ENCODE data around the gene PDE6C. TPM values are rescaled to one million over a fixed set of nuclear protein-coding genes. Genes with fewer than 3 reads are reported as not detected.
A peak's percentile ranks its signal among the peaks of the same experiment; 100 is the strongest.

PDE6C gene
- total RNA-seq, 6 experiments from 2014 or later = not detected

GRCh38 chr10:93573924-93574323 is 38.4 kb upstream of the PDE6C start:
- Histone ChIP-seq H3K4me1 (no peaks in the 10 kb centered on the region), H3K4me3 (no peak overlapping the region), H3K27ac (no peak overlapping the region), H3K27me3 (no peaks in the 10 kb centered on the region), H3K36me3 (no peaks in the 10 kb centered on the region), H3K9me3 (no peaks in the 10 kb centered on the region)
- ATAC-seq (no peak), DNase-seq (no peak)
- WGBS (ENCODE audit: insufficient coverage, low coverage, low lambda C conversion rate, missing lambda C conversion rate) = 57% methylated on average over 3 of the region's 3 CpGs
- no peak for TF ChIP-seq POLR2A (IDR thresholded peaks at IDR 0.05)
- TF ChIP-seq CTCF (IDR thresholded peaks at IDR 0.05) = no peak
- intact Hi-C loops (cut with DNase I) = no loop called here

DNA sequence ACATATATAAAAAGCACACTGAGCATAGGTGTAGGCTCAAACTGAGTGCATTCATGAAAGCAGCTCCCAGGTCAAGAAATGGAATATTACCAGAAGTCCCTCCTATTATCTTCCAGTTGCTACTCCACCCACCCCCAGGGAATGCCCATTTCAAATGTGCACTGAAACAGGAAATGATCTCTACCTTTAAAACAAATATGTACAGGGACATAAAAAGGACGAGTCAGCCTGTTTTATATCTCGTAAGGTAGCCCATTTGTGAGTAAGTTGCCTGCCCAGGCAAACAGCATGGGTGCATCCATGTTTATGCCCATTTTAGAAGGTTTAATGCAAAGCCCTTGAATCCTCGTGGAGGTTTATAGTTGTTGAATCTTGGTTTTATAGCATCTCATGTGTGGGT is 35.4 kb upstream of the PDE6C start:
- ATAC-seq = no peak

GRCh38 chr10:93577565-93577964 is 34.8 kb upstream of the PDE6C start:
- H3K27me3 ChIP-seq = no peaks in the 10 kb centered on the region
- DNase-seq = no peak
- intact Hi-C loops (cut with DNase I) = no loop called here
- no peaks in the 10 kb centered on the region for H3K4me1 ChIP-seq
- H3K9me3 ChIP-seq = no peaks in the 10 kb centered on the region
- TF ChIP-seq CTCF (IDR thresholded peaks at IDR 0.05) (no peak), POLR2A (IDR thresholded peaks at IDR 0.05) (no peak)
- WGBS (ENCODE audit: insufficient coverage, low coverage, low lambda C conversion rate, missing lambda C conversion rate) = 74% methylated on average over 3 of the region's 3 CpGs
- no peak for ATAC-seq
- no peak overlapping the region for H3K4me3 ChIP-seq
- H3K36me3 ChIP-seq = no peaks in the 10 kb centered on the region
- no peak overlapping the region for H3K27ac ChIP-seq

More for the DNA sequence above, 35.4 kb upstream of the PDE6C start:
- H3K36me3 ChIP-seq = no peaks in the 10 kb centered on the region
- no peak overlapping the region for H3K27ac ChIP-seq
- no peaks in the 10 kb centered on the region for H3K9me3 ChIP-seq
- H3K4me1 ChIP-seq = no peaks in the 10 kb centered on the region
- intact Hi-C loops (cut with DNase I) = no loop called here
- TF ChIP-seq CTCF (IDR thresholded peaks at IDR 0.05) (no peak), POLR2A (IDR thresholded peaks at IDR 0.05) (no peak)
- H3K4me3 ChIP-seq = no peak overlapping the region
- no peak for DNase-seq
- whole genome bisulfite sequencing (ENCODE audit: insufficient coverage, low coverage, low lambda C conversion rate, missing lambda C conversion rate) = 58% methylated on average over 2 of the region's 3 CpGs
- no peaks in the 10 kb centered on the region for H3K27me3 ChIP-seq

- DNase-seq (no peak), ATAC-seq (peak in 1 of 4 donors; percentile 61)
- TF ChIP-seq CTCF (IDR thresholded peaks at IDR 0.05) = no peak
- no peak for TF ChIP-seq POLR2A (IDR thresholded peaks at IDR 0.05)
- intact Hi-C loops (cut with DNase I) = no loop called here
- no peaks in the 10 kb centered on the region for H3K9me3 ChIP-seq
- H3K36me3 ChIP-seq = no peaks in the 10 kb centered on the region
- H3K27ac ChIP-seq = no peak overlapping the region
- WGBS (ENCODE audit: insufficient coverage, low coverage, low lambda C conversion rate, missing lambda C conversion rate) = 64% methylated on average over 4 of the region's 7 CpGs
- no peaks in the 10 kb centered on the region for H3K27me3 ChIP-seq
- H3K4me3 ChIP-seq = no peak overlapping the region
- H3K4me1 ChIP-seq = no peaks in the 10 kb centered on the region
These were observed 33.2 kb upstream of the PDE6C start for GRCh38 chr10:93579089-93579488.
